ENCODE measurements around the gene OR1F1.
A peak's percentile ranks its signal among the peaks of the same experiment; 100 is the strongest.

Gene OR1F1

GRCh38 chr16:3207086-3207953 lies 19.3 kb downstream of the OR1F1 start:
- DNase-seq, result no peak

- no peak for DNase-seq
Observed at GRCh38 chr16:3212006-3212405, 24.0 kb downstream of the OR1F1 start.

- no peak for DNase-seq
Observed at GRCh38 chr16:3212567-3212966, 24.6 kb downstream of the OR1F1 start.

GRCh38 chr16:3214904-3215600 lies 27.0 kb downstream of the OR1F1 start:
- DNase-seq, result no peak

- no peak for DNase-seq
Observed at GRCh38 chr16:3215601-3216262, 27.7 kb downstream of the OR1F1 start.

- no peak for DNase-seq
Observed at GRCh38 chr16:3216263-3216640, 28.2 kb downstream of the OR1F1 start.

- DNase-seq, result no peak
Observed at GRCh38 chr16:3220839-3221238, 32.8 kb downstream of the OR1F1 start.

GRCh38 chr16:3223913-3224515 lies 36.0 kb downstream of the OR1F1 start:
- DNase-seq, result no peak

- DNase-seq, result no peak
Observed at GRCh38 chr16:3234543-3234856, 46.5 kb downstream of the OR1F1 start.

GRCh38 chr16:3234857-3235561 lies 47.0 kb downstream of the OR1F1 start, which contains the start of gene ZNF200:
ZNF200 (minus strand) TSS chr16:3235158; CDS start chr16:3233755, 1,403 bp downstream.
- DNase-seq, result peak; percentile 92

GRCh38 chr16:3235856-3236669 lies 48.1 kb downstream of the OR1F1 start:
- DNase-seq, result peak; percentile 48

- no peak for DNase-seq
Observed at GRCh38 chr16:3241761-3242160, 53.8 kb downstream of the OR1F1 start.

- DNase-seq, result no peak
Observed at GRCh38 chr16:3242709-3243108, 54.7 kb downstream of the OR1F1 start.

- no peak for DNase-seq
Observed at GRCh38 chr16:3243882-3244281, 55.9 kb downstream of the OR1F1 start.

GRCh38 chr16:3246002-3246401 lies 58.0 kb downstream of the OR1F1 start:
- no peak for DNase-seq

- DNase-seq, result no peak
Observed at GRCh38 chr16:3246876-3247275, 58.9 kb downstream of the OR1F1 start.

- DNase-seq, result no peak
Observed at GRCh38 chr16:3248596-3248995, 60.6 kb downstream of the OR1F1 start.

GRCh38 chr16:3249020-3249419 lies 61.0 kb downstream of the OR1F1 start:
- no peak for DNase-seq

- no peak for DNase-seq
Observed at GRCh38 chr16:3249451-3249850, 61.4 kb downstream of the OR1F1 start.

GRCh38 chr16:3252967-3253366 lies 65.0 kb downstream of the OR1F1 start:
- DNase-seq, result no peak

GRCh38 chr16:3254309-3254708 lies 66.3 kb downstream of the OR1F1 start:
- DNase-seq, result no peak
